ENCODE measurements around the gene LYSMD1. TPM values are rescaled to one million over a fixed set of nuclear protein-coding genes. Genes with fewer than 3 reads are reported as not detected.

Gene LYSMD1
- total and polyA plus RNA-seq, 2 of the 8 experiments (the other 6 are each of a cell fraction or from before 2014, with no cell fraction given) = 2.4 to 6.0 TPM

GRCh38 chr1:151159373-151159772, 6.3 kb downstream of the LYSMD1 start:
- no peak overlapping the region for H3K56ac ChIP-seq (replicated peaks; ENCODE audit: insufficient read length, low read depth, low read length)
- H3K9me3 ChIP-seq (ENCODE audit: insufficient read depth in 2 of 2, low read depth in 1 of 2, low read length in 1 of 2) = no peaks in the 10 kb centered on the region
- no peak overlapping the region for H2BK120ac ChIP-seq (replicated peaks; ENCODE audit: low read depth, low read length)
- no peak overlapping the region for H3K4ac ChIP-seq (replicated peaks; ENCODE audit: insufficient read length, low read depth, low read length)
- no peak overlapping the region for H2BK15ac ChIP-seq (ENCODE audit: low read length)
- no peak overlapping the region for H3K14ac ChIP-seq (ENCODE audit: insufficient read length)
- no peaks in the 10 kb centered on the region for H3K79me2 ChIP-seq (ENCODE audit: control insufficient read depth in 1 of 2, insufficient read depth in 2 of 2, low read length in 2 of 2)
- ChIA-PET CTCF (ENCODE audit: partially characterized antibody) (interaction anchor here (0.8 to 11.8 kb wide), 7 partner anchors 11 to 134 kb away, joined by 3 to 285 read pairs (median 9); no protein-coding TSS in a partner anchor), POLR2A (ENCODE audit: partially characterized antibody) (interaction anchor here (1.3 kb wide), 1 partner anchor 10 kb away, joined by 5 read pairs; no protein-coding TSS in a partner anchor)
- no peaks in the 10 kb centered on the region for H3K79me1 ChIP-seq (ENCODE audit: low read depth, low read length)
- H3K9ac ChIP-seq (replicated peaks in 1 of 4; ENCODE audit: extremely low read depth in 1 of 4, low read depth in 3 of 4, low read length in 3 of 4) = no peak overlapping the region
- no peak overlapping the region for H3K23ac ChIP-seq (ENCODE audit: insufficient read length)
- H2BK5ac ChIP-seq (ENCODE audit: low read depth, low read length) = no peak overlapping the region
- H3K23me2 ChIP-seq (ENCODE audit: low read depth, low read length) = no peaks in the 10 kb centered on the region
- FAIRE-seq (no peak), DNase-seq (ENCODE audit: low read depth in 1 of 2, low spot score in 2 of 2) (no peak)
- H2BK20ac ChIP-seq (ENCODE audit: low read length) = no peak overlapping the region
- no peak overlapping the region for H4K5ac ChIP-seq (ENCODE audit: insufficient read length, low read depth, low read length)
- TF ChIP-seq KDM5A (IDR thresholded peaks at IDR 0.05; ENCODE audit: low read length) (no peak), JUND (IDR thresholded peaks at IDR 0.05; ENCODE audit: low read length) (no peak)
- H3K27ac ChIP-seq (ENCODE audit: low read depth, low read length) = no peak overlapping the region
- H4K8ac ChIP-seq (ENCODE audit: extremely low read depth, insufficient read depth, low read length) = no peak overlapping the region
- no peak overlapping the region for H3K18ac ChIP-seq (ENCODE audit: extremely low read depth, low read length)
- H2BK12ac ChIP-seq (ENCODE audit: low read depth, low read length) = no peak overlapping the region
- no peak overlapping the region for H3K4me3 ChIP-seq (ENCODE audit: extremely low read depth in 1 of 4, insufficient read depth in 2 of 4, low read depth in 3 of 4, low read length in 4 of 4)
- no peak overlapping the region for H2AK5ac ChIP-seq (ENCODE audit: low read depth, low read length)
- peaks cover 0 to 18% (median 6%) of the 10 kb centered on the region in 4 experiments; a peak in 4 of 8 replicates for H3K36me3 ChIP-seq (ENCODE audit: control insufficient read depth in 2 of 4, insufficient read depth in 4 of 4, low read length in 3 of 4)
- no peaks in the 10 kb centered on the region; a peak in 1 of 7 replicates for H3K4me1 ChIP-seq (replicated peaks in 1 of 4; ENCODE audit: control insufficient read depth in 3 of 4, insufficient read depth in 4 of 4, low read length in 3 of 4)
- no peaks in the 10 kb centered on the region for H4K20me1 ChIP-seq (replicated peaks in 1 of 2; ENCODE audit: control insufficient read depth in 1 of 2, insufficient read depth in 2 of 2, low read length in 2 of 2)
- no peaks in the 10 kb centered on the region for H3K27me3 ChIP-seq (replicated peaks in 1 of 4; ENCODE audit: control insufficient read depth in 3 of 4, extremely low read depth in 1 of 4, insufficient read depth in 3 of 4, low read length in 3 of 4)
- no peak overlapping the region for H3K4me2 ChIP-seq (ENCODE audit: insufficient read depth in 1 of 2, low read depth in 2 of 2, low read length in 2 of 2)
- H2AFZ ChIP-seq (ENCODE audit: low read length) = no peak overlapping the region
- no peak overlapping the region for H4K91ac ChIP-seq (replicated peaks; ENCODE audit: insufficient read length, low read length)
